GM21717 (cell line): ENCODE results near the gene GRK3.

ENCODE experiments used
- ATAC-seq: cut with Tn5 transposase; IDR thresholded peaks from one replicate; pipeline ENCODE4 v1.9.1; 2021; ENCODE audit warnings: mild to moderate bottlenecking, moderate library complexity; ENCODE audit not compliant: unreplicated experiment

GRK3 gene

DNA sequence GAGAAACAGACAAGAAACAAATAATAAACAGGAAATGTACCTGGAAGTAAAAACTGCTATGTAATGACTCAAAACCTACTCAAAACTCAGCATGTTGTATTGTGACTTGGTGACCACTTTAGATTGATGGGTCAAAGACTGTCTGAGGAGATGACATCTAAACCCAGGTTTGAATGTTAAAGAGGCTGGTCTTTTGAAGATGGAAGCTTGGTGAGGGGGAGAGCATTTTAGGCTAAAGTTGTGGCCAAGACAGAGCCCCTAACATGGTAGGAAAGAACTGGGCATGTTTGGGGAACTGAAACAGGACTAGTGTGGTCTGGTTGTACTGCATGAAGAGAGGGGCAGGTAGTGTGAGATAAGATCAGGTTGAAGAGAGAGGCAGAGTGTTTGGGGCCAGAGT, 92.2 kb downstream of the GRK3 start:
- ATAC-seq = no peak

DNA sequence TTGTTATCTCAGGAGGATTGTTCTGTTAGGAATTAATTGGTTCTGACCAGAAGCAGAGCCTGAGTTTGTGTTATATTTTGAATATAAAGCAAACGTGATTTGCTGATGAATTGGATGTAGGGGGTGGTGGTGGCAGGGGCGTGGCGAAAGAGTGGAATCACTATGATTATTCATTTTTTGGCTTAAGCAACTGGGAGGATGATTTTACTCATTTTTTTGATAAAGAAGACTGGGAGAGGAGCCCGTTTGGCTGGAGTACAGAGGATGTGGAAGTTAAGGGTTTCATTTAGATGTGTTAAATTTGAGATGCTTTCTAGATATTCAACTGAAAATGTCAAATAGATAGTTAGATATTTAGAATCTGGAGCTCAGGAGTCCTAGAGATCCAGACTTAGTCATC, 94.2 kb downstream of the GRK3 start:
- ATAC-seq = no peak

DNA sequence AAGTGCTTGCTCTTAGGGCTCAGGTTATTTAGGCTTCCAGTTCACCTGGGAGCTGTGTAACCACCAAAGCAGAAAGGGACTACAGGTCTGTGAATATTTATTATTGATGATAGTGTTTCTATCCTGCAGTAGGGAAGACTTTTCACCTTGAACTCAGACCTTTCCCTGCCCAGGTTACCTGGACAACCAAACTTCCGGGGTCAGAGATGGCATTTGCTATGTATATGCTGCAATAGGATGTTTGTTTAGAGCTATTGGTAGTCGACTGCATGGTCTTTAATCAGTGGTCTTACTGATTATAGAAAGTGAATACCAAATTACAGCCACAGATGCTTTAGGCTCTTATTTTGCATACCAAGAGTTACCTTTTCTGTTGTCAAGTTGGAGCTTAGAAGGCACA, 94.9 kb downstream of the GRK3 start:
- no peak for ATAC-seq

DNA sequence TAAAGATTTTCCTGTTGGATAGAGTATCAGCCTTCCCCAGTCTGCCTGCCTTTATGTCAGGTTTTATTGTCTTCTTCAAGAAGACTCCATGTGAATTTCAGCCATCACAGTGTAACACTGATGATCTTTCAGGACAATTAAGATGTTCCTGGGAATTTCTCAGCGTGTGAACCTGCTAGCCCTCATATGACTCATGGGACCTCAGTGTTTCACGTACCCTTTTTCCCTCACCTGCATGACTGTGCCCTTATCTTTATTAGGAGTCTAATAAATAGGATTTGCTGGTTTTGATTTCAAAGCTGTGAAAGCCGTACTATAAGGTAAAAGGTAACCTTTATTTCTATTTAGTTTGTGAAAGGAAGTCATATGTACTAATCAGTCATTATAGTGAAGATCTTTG, 95.9 kb downstream of the GRK3 start:
- ATAC-seq = no peak

DNA sequence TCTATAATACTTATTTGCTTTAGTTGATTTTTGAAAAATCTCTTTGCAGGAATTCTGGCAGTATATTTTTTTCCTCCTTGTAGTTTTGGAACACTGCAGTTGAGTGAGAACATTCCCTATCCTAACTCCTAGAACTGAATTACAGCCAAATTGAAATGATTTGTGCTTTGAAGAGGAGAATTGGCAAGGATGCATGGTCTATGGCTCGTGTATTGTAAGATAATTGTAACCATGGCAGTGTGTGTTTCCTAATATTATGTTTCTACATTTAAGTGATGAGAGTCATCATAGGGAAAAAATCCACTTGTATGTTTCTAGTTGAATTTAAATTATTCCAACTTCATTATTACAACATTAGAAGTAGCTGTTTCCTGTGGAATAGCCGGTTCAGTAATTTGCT, 96.6 kb downstream of the GRK3 start:
- no peak for ATAC-seq

DNA sequence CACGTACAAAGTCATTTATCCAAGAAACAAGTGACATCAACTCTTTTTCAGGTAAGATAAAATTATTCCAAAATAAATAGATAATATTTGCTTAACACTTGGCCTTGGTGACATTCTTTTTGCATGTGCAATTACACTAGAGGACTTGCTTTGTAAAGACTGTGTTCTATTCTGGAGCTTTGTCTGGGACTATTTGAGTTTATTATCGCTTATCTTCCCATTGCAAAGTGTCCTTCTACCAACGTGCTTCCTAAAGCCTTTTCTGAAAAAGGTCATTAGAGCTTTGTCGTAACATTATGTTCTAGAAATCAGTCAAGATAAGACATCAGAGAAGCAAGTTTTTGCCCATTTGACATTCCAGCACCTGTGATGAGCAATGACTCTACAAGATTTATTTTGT, 99.2 kb downstream of the GRK3 start:
- no peak for ATAC-seq

DNA sequence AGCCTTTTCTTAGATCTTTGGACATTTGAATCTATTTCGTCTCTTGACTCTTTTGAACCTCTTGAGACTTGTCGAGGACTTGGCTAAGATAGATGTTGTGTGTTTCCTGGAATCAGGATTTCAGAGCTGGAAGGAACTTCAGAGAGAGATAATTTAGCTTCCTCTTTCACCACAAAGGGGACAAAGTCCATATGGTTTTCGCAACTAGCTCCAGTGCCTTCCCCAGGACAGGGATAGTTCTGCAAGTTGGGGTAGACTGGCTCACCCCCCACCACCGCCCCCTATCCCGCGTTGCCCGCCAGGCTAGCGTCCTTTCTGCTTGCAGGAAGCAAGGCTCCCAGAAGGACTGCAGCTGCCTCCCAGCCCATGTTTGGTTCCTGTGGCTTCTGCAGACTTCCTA, 101.8 kb downstream of the GRK3 start:
- no peak for ATAC-seq

DNA sequence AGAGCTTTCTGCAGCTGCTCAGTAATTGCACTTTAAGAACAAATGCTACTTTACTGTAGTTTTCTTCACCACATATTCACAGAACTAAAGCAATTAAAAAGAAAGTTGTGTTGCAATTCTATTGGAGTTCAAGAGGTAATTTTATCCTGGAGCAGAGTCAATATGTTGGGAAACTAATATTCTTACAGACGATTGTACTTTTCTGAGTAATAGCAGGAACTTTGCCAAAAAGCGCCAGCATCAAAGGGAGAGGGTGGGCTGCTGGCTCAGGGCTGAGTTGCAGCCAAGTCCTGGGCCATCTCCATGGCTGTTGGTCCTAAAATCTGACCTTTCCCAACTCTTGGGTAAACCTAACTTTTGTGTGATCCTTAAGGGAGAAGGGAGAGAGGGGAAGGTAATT, 104.0 kb downstream of the GRK3 start:
- ATAC-seq = no peak

DNA sequence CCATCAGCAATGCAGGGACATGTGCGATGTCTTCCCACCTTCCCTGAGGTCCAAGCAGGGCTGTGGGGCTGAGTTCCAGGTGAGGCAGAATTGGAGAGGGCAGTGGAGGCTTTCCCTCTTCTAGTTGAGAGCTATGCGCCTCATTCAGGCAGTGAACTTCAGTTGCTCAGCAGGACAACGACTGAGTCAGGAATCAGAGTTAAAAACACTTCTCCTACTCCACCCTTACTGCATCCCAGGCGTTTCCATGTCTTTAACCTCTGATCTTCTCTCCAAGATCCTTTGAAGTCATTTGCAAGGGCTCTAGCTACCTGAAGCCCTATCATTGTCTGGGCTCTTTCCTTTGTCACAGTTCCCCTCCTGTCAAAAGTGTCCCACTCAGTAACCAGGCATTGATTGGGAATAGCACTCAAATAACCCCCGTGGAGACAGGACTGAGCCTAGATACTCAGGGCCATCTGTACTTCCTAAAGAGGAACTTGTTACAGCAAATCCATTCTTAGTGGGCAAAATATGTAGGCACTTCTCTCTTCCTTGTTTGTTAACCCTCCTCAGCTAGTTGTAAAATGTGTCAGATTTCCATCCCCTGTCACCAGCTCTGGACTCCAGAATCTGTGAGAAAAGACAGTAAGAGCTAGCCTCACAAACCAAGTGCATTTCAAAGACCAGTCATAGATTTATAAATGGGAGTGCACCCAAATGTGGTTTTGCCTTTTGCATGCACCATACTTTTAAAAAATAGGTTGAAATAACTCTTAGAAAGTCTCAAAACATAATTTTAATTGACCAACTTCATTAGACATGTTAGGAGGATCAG, 105.0 kb downstream of the GRK3 start:
- no peak for ATAC-seq

DNA sequence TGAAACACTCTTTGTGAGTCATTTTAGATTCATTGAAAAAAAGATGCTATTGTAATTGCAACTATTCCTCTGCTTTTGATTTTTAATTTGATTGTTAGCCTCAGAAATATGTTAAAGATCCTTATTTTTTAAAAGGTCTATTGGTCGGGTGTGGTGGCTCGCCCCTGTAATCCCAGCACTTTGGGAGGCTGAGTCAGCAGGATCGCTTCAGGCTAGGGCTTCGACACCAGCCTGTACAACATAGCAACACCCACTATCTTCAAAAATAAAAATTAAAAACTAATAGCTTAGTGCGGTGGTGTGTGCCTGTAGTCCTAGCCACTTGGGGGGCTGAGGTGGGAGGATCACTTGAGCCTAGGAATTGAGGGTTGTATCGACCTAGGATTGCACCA, 105.6 kb downstream of the GRK3 start:
- ATAC-seq = no peak

DNA sequence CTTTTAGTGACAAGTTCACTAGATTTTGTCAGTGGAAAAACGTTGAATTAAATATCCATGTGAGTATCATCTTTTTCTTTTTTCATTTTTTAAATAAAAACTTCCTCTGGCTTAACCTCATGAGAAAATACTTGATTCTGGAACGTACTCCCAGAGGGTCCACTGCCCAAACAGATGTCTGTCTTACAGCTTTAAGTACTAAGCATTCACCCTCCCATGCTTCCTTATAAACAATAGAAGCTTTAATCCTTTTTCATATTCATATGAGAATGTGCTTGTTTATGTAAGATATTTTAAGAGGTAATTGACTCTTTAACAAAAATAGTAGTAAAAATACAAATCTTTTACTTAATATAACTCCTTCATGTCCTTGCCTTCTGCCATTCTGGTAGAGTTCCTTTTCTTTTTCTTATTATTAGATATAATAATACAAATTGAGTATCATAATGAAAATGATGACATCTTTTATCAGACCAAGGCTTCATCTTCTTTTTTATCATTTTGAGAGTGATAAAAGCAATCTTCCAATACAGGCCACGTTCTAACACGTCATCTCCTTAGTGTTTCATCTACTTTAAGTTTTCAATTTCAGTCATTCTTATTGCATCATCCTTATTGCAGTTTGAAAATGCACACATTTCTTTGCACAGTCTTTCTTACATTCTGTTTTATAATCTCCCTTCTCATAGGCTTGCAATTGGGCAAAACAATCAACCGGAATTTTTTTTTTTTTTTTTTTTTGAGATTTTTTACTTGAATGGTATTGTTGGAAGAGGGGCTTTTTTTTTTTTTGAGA, 108.0 kb downstream of the GRK3 start:
- ATAC-seq = no peak

DNA sequence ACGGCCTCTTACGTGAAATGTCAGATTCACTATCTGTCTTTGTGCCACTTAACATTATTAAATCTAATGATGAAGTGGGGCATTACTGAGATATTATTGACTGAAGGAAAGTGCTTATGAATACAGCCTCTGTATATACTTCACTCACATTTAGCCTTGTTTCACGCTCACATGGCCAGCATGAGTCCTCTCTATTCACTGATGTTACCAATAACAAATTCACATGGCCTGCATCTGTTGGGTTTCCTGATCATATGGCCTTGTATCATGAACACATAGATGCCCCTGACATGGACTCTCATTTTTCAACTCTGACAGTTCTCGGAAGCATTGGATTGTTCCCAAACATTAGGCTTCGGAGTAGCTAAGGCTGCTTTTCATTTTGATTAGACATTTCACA, 109.2 kb downstream of the GRK3 start:
- no peak for ATAC-seq

DNA sequence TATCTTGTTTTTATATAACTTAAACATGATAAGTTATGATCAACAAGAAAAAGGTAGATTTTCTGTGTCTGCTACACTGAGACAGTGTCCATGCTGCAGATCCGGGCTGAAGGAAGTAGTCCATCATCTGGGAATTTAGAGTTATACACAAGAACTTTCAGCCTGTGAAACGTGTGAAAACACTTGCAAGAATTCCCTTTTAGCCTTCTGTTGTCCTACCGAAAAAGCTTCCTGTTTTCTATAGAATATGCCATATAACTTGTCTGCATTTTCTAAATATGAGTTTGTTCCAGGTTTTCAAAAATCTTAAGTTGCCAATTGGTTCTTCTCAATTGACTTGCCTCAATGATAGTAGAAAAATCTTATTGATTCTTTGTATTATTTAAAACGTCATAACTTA, 113.2 kb downstream of the GRK3 start:
- no peak for ATAC-seq

DNA sequence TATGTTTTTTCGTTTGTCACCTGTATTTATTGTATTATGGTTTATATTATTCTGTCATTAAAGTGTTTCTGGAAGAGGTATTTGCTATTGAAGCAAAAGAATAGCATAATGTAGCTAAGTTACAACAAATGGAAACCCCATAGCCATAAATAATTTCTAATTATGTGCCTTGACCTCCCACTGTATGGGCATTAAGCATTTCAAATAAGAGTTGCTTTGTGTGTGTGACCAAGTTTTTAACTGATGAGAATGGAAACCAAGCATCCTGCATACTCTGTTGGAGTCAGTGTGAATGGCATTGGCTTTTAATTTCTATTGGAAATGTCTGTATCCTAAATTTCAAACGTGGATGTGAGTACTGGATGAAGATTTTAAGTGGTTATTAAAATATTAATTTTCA, 115.6 kb downstream of the GRK3 start:
- ATAC-seq = no peak

DNA sequence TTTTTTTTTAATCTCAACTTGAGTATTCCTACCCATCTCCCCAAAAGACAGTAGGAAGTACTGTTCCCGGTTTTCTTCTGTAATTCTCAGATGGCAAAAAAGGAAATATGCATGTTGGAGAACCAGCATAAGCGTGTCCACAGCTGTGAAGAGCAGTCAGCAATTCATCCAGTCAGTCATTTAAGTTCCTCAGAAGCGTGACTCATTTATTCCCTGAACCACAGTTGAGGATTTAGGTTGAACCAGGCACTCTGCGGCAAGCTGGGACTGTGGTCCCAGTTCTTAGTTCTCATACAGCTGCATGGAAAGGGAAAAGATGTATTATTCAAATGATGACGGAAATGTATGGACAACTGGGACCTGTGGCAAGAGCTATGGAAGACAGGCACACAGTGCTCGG, 116.5 kb downstream of the GRK3 start:
- ATAC-seq = no peak

DNA sequence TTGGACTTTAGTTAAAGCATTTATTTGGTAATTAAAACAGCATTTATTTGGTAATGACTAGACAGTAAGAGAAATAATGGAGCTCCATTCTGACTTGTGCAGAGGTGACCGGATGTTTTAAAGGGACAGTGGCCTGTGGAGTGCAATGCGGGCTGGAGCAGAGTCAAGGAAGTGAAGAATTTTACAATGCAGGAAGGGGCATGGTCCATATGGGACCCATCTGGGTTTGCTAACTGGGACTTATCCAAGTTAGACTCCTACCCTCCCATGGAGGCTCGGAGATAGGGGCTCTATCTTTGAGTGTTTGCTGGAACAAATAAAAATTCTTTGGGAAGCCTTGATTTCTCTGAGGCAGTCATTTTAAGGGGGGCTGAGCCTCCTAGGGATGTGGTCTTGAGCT, 117.6 kb downstream of the GRK3 start:
- no peak for ATAC-seq

DNA sequence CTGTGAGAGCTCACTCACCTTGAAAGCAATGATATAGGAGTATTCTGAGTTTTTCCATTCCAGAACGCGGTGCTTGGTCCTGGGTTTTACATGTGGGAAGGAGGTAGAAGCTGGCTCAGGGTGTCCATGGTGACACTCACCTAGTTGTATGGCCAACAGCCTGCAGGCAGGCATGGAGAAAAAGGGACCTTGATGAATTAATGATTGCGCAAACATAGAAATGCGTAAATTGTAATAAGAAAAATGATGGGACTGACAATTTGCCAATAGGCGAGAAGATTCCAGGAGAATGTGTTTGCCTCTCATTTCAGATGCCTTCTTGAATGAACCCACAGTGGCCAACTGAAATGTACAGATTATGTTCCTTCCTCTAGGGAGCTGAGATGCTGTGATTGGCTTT, 124.2 kb downstream of the GRK3 start:
- ATAC-seq = no peak

DNA sequence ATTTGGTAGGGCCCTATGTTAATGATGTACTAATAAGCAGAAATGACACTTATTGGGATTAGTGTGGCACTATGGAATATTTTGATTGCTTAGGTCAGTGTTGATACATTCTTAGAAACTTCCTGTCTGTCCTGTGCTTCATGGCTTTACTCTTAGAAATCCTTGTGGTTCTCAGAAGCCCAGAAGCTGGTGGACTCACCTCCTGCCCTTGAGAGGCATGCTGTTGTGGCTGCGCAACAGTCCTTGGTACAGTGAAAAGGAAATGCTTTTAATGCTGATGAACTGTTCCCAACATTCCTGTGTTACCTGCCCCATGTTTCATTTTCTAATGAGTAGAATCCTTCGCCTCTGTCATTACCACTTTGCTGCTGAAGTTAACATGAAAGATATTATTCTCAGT, 125.2 kb downstream of the GRK3 start:
- ATAC-seq = no peak

DNA sequence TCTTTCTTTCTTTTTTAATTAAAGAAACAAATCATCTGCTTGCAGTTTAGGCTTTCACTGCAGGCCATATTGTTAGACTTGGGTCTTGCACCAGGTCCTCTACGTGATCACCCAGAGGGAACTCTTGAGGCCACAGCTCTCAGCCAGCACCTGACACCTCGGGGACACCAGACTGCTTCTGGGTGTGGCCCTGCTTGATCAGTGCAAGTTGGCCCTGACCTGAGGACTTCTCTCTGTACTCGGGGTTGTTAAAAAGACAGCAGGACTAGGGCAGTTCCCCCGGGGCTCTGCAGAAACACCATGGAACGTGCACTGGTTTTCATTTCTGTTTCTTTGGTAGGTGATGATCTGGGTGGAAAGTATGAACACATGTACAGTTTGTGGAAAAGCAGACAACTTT, 126.3 kb downstream of the GRK3 start:
- ATAC-seq = no peak

DNA sequence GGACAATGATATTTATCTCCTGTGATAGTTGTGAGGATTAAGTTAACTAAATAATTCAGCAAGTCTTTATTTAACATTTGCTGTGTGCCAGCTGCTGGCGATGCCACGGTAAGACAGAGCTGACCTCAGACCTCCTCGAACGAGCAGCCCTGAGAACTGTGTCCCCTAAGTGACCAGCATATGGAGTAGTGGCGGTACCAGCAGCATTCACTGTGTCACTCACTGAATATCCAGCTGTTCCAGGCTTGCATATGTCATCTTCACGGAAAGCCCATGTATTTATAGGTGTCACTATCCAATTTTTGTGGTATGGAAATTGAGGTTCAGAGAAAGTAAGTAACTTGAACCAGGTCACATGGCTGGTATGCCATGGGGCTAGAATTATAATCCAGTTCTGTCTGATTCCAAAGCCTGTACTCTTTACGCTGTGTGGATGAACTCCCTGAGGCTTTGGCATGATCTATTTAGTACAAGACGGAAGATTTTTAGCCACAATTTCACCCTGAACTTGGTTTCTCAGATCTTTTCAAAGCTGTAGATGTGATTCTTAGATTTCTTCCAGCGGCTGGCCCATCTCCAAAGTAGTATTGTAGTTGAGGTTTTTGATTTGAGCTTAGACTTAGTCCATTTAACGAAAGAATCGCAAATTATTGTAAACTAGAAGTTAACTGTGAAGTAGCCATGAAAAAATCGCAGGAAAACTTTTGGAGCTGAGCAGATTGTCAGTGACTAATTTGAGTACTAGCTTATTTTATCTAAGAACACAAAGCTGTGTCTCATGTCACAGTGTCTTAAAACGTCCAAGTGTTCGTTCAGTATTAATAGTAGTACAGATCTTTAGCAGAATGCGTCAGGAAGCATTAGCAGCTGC, 128.2 kb downstream of the GRK3 start:
- no peak for ATAC-seq

DNA sequence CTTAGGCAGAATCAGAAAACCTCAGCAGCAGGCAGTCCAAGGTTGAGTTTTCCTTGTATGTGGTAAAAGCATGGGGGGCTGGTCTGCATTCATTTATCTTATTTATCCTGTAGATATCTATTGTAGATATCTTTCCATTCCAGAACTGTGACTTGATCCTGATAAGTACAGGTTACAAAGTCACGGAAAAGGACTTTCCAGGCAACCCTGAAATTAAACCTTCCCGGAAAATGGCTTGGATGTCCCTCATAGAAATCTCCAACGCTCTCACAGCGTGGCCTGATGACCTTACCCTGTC, 128.7 kb downstream of the GRK3 start:
- ATAC-seq = no peak
